H1 (cell line): ENCODE data around the gene RASAL2. TPM values are rescaled to one million over a fixed set of nuclear protein-coding genes. Genes with fewer than 3 reads are reported as not detected.

Source experiments
- MAFK ChIP-seq: IDR thresholded peaks from 2 replicates; pipeline ENCODE4 v1.6.1; 2012; ENCODE audit warnings: low read depth, mild to moderate bottlenecking, improper control_type of control experiment, low read length
- RNF2 ChIP-seq: fragments of 200-900, 300-1000 bp; sonication (generic); IDR thresholded peaks from 2 replicates; pipeline ENCODE4 v1.7.1; 2016; ENCODE audit warnings: borderline replicate concordance, low read depth, mild to moderate bottlenecking, antibody characterized with exemption, low read length; ENCODE audit not compliant: poor library complexity, severe bottlenecking; ENCODE audit errors: missing control alignments
- polyA plus RNA-seq, 7 experiments: library from polyadenylated mRNA; depleted of rRNA in 3 of 7; stranded (reverse) in 5 of 7; unstranded in 2 of 7; fragments of >200 nt in 5 of 7; fragments of 200-250 nt in 2 of 7; gene quantifications; 1 replicate in 5 of 7; 2 replicates in 1 of 7; 4 replicates in 1 of 7; pipeline versions ENCODE4 v1.2.1 to v1.2.3, GENCODE V29; 2011 to 2013; ENCODE audit warnings: missing spikeins in 2 of 7, mixed read lengths in 2 of 7
- total RNA-seq: library from RNA; stranded (reverse); fragmentation: NEBNext Ultra II Directional; extraction: Animal tissue kit (Norgen Biotek cat#: 25700); gene quantifications from 2 replicates; pipeline ENCODE4 v1.2.1, GENCODE V29; 2021

RASAL2 gene
- total and polyA plus RNA-seq, 2 of the 8 experiments (the other 6 are each of a cell fraction or from before 2014, with no cell fraction given): 15.9 to 32.5 TPM

- no peak for TF ChIP-seq RNF2
- no peak for TF ChIP-seq MAFK
These were observed 243.3 kb downstream of the RASAL2 start (continued) for GRCh38 chr1:178337091-178337706.
